Ishikawa (cell line): Measurements from ENCODE around the gene PSMB5.

ENCODE experiments used
- EP300 ChIP-seq: IDR thresholded peaks from 2 replicates; pipeline ENCODE4 v1.6.1; 2012; ENCODE audit warnings: borderline replicate concordance
- FOXM1 ChIP-seq: IDR thresholded peaks from 2 replicates; pipeline ENCODE4 v1.6.1; 2012; ENCODE audit warnings: low read depth, borderline replicate concordance
- TAF1 ChIP-seq: IDR thresholded peaks from 2 replicates; pipeline ENCODE4 v1.6.1; 2012; ENCODE audit warnings: low read depth, mild to moderate bottlenecking
- TCF12 ChIP-seq: IDR thresholded peaks from 2 replicates; pipeline ENCODE4 v1.6.1; 2012; ENCODE audit warnings: low read depth
- YY1 ChIP-seq: IDR thresholded peaks from 2 replicates; pipeline ENCODE4 v1.6.1; 2012; ENCODE audit warnings: low read depth
- TF ChIP-seq, protein P1 (sequence below): IDR thresholded peaks from 2 replicates; pipeline ENCODE4 v1.6.1; 2012; ENCODE audit warnings: low read depth, mild to moderate bottlenecking
- TF ChIP-seq, protein P2 (sequence below): IDR thresholded peaks from 2 replicates; pipeline ENCODE4 v1.6.1; 2012

DNA sequence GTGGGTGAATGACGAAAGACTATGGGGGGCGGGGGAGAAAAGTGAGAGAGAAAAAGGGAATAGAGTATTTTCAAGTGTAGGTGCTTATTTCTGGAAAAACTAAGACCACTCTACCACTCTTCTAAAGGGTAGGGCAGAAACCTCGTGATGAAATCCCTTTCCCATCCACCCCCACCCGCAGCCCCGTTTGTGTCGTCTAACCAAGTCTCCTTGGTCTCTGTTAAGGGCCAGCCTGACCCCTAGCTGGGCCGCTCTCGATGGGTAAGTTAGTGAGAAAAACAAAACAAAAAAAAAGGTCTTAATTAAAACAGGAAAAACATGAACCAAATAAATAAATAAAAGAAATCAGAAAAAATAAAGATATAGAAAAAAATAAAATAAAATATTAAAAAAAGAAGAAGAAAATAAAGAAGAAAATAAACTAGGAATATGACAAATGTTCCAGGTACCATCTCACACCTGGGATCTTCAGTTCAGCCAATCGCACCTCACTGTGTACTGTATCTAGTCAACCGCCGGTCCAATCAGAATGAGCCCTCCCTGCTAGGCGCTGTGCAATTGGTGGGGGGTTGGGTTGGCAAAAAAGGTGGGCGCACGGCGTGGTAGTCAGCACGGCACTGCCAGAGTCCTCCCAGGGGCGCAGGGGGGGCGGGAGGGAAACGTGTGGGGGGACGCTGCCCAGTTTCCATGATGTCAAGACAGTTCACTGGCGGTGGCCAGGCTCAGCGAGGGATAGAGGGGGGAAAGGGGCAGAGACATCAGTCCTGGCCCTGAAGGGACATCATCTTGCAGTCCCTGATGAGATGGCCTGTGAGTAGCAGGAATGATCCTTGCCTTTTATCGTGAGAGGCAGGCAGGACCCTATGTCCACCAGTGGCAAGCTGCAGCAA, 32.4 kb upstream of the PSMB5 start:
- TF ChIP-seq TCF12 = no peak
- TF ChIP-seq, protein P1, sequence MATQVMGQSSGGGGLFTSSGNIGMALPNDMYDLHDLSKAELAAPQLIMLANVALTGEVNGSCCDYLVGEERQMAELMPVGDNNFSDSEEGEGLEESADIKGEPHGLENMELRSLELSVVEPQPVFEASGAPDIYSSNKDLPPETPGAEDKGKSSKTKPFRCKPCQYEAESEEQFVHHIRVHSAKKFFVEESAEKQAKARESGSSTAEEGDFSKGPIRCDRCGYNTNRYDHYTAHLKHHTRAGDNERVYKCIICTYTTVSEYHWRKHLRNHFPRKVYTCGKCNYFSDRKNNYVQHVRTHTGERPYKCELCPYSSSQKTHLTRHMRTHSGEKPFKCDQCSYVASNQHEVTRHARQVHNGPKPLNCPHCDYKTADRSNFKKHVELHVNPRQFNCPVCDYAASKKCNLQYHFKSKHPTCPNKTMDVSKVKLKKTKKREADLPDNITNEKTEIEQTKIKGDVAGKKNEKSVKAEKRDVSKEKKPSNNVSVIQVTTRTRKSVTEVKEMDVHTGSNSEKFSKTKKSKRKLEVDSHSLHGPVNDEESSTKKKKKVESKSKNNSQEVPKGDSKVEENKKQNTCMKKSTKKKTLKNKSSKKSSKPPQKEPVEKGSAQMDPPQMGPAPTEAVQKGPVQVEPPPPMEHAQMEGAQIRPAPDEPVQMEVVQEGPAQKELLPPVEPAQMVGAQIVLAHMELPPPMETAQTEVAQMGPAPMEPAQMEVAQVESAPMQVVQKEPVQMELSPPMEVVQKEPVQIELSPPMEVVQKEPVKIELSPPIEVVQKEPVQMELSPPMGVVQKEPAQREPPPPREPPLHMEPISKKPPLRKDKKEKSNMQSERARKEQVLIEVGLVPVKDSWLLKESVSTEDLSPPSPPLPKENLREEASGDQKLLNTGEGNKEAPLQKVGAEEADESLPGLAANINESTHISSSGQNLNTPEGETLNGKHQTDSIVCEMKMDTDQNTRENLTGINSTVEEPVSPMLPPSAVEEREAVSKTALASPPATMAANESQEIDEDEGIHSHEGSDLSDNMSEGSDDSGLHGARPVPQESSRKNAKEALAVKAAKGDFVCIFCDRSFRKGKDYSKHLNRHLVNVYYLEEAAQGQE = no peak
- no peak for TF ChIP-seq TAF1
- TF ChIP-seq, protein P2, sequence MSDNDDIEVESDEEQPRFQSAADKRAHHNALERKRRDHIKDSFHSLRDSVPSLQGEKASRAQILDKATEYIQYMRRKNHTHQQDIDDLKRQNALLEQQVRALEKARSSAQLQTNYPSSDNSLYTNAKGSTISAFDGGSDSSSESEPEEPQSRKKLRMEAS = no peak
- no peak for TF ChIP-seq FOXM1
- no peak for TF ChIP-seq YY1
- TF ChIP-seq EP300 = no peak
